ENCODE results near the gene MANF.

The MANF gene

GRCh38 chr3:51388286-51389029 is 3.4 kb downstream of the MANF start:
- no peak for DNase-seq (ENCODE audit: extremely low read depth in 1 of 2, low read depth in 1 of 2)

GRCh38 chr3:51389423-51390183 is 4.5 kb downstream of the MANF start:
- no peak for DNase-seq (ENCODE audit: extremely low read depth in 1 of 2, low read depth in 1 of 2)

DNA sequence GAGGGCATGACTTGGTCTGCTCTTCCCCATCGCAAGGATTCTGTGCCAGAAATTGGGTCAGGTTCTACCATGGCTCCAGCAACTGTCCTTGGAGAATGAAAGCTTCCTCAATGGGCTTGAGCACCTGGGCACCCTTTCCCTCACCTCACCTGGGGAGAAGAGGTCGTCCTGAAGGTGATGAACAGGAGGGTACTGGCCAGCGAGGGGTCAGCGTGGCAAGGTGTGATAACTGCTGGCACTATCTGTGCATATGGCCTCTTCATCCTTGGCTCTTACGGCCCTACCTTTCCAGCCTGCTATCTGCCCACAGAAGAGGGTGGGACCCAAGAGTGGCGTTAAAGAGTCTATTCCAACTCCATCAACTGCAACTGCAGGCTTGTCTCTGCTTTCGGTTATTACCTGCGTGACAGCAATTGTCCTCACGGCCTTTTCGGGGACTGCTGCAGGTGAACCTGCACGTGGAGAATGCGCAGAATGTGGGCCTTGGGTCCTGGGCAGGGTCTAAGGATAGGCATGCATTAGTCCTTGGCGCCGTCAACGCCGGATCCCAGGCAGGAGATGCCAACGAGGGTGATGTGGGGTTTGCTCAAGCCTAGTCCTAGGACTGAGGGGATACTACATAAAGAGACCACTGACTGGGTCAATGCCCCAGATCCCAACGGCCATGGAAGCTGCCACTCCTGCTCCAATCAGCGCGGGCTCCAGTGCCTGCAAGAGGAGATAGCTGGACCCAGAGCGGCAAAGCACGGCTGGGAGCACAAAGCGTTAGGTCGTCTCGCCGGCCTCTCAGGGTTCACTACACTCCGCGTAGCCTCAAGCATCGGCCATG is 5.4 kb downstream of the MANF start:
- DNase-seq (ENCODE audit: extremely low read depth in 1 of 2, low read depth in 1 of 2): no peak

DNA sequence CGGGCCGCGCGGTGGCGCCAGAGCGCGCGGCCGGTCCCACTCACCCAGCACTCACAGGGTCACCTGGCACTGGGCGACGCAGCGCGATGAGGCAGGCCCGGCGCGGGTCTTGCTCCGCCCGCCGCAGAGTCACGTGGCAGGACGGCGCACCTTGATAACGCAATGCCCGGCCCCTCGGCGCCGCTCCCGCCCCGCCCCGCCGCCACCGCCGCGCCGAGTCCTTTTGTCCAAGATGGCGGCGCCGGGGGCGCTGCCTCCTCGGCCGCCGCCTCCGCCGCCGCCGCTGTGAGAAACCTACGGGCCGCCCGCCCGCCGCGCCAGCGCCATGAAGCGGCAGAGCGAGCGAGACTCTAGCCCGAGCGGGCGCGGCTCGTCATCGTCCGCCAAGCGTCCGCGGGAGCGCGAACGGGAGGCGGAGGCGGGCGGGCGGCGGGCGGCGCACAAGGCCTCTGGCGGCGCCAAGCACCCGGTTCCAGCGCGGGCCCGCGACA is 6.0 kb downstream of the MANF start, which contains the start of gene RBM15B:
Gene RBM15B (plus strand): TSS at position 211 of the 491 bp plus-strand sequence. CDS start 115 bp downstream, at position 326.
- peak; percentile 93 to 96 for DNase-seq (ENCODE audit: extremely low read depth in 1 of 2, low read depth in 1 of 2)

DNA sequence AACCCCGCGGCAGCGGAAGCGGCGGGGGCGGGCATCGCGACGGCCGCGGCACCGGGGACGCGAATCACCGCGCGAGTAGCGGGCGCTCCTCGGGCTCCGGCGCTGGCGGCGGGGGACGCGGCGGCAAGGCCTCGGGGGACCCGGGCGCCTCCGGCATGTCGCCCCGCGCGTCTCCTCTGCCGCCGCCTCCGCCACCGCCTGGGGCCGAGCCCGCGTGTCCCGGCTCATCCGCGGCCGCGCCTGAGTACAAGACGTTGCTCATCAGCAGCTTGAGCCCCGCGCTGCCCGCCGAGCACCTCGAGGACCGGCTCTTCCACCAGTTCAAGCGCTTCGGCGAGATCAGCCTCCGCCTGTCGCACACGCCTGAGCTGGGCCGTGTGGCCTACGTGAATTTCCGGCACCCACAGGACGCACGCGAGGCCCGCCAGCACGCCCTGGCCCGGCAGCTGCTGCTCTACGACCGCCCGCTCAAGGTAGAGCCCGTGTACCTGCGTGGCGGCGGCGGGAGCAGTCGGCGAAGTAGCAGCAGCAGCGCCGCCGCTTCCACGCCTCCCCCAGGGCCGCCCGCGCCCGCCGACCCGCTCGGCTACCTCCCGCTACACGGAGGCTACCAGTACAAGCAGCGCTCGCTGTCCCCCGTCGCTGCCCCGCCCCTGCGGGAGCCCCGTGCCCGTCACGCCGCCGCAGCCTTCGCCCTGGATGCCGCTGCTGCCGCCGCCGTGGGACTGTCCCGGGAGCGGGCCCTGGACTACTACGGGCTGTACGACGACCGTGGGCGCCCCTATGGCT is 6.7 kb downstream of the MANF start:
- DNase-seq (ENCODE audit: extremely low read depth in 1 of 2, low read depth in 1 of 2): no peak

GRCh38 chr3:51392355-51393133 is 7.5 kb downstream of the MANF start:
- DNase-seq (ENCODE audit: extremely low read depth in 1 of 2, low read depth in 1 of 2): no peak

DNA sequence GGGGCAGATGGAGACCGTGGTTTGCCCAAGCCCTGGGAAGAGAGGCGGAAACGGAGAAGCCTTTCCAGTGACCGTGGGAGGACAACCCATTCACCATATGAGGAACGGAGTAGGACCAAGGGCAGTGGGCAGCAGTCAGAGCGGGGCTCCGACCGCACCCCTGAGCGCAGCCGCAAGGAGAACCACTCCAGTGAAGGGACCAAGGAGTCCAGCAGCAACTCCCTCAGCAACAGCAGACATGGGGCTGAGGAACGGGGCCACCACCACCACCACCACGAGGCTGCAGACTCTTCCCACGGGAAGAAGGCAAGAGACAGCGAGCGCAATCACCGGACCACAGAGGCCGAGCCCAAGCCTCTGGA is 8.0 kb downstream of the MANF start:
- no peak for DNase-seq (ENCODE audit: extremely low read depth in 1 of 2, low read depth in 1 of 2)

- no peak for DNase-seq (ENCODE audit: extremely low read depth in 1 of 2, low read depth in 1 of 2)
Measured at GRCh38 chr3:51393564-51393963, 8.5 kb downstream of the MANF start.

DNA sequence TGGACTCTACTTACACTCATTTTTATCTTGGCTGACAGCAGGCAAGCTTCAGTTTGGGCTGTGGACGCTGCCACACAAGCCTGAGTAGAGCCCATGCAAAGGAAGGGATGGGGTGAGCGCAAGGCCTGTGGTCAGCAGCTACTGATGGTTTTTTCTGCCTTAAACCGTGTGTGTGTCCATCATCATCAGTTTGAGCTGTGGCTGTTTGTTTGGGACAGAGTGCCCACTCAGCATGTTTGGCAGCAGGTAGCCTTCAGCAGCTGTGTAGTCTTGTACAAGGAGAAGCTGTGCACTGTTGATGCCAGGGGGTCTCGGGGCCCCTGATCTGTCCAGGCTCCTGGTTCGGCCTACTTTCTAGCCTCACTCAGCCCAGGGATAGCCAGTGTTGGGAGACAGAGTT is 9.4 kb downstream of the MANF start:
- DNase-seq (ENCODE audit: extremely low read depth in 1 of 2, low read depth in 1 of 2): no peak

DNA sequence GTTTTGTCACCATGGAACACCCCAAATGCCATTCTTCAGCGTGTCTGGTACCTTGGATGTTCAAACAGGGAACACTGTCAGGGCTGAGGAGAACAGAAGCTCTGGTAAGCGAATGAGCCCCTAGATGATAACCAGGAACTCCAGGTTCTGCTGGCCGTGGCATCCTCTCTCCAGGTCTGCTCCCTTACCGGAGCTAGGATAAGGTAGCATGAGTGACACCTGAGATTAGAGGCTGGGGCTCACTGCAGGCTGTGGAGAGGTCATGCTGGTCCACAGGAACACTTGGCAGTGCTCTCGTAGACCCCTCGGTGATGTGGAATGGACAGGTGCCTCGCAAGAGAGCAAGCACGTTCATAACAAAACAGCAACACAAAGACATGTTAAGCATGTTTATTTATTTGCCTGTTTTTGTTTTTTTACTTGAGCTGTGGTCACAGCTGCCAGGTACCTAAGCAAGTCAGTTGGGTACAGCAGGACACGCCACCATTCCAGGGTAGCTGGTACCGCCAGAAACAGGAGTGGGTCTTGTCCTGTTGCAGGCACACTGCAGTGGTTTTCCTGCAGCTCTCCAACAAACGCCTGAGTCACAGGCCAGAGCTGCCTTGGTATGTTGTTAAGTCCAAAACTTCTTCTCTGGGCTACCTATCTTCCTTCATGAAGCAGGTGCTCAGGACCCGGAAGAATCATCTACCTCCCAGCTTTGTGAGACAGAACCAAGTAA is 10.6 kb downstream of the MANF start:
- no peak for DNase-seq (ENCODE audit: extremely low read depth in 1 of 2, low read depth in 1 of 2)

DNA sequence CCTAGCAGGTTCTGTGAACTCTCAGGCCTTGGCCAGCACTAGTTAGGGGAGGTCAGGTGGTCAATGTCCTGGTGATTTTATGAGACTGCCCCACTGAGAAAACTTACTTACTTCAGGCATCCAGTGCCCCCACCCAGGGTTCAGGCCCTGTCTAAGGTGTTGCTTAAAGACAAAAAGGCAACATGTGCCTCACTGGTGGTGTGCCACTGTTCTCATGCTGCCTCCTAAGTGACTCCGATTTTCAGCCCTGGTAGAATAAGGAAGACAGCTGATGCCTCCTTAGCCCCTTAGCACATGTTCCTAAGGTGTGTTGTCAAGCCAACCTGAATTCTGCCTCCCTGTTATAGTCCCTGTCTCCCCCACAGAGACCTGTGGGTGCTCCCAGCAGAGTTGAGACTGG is 11.3 kb downstream of the MANF start:
- DNase-seq (ENCODE audit: extremely low read depth in 1 of 2, low read depth in 1 of 2): no peak

DNA sequence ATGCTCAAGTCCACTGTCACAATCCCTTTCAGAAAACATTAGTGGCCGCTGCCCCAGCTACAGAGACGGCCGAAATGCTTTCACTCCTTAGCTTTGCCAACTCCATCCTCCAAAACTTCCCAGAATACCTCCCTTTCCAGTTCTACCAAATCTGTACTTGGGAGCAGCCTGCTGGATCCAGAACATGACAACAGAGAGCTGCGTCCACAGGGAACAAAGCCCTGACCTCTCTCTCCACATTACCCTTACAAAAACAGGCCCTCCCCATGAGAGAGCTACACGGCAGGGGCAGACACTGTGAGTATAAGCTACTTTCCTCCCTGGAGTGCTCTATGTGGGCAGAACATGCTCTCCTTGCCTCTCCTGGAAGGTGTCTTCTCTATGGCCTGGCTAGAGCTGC is 12.3 kb downstream of the MANF start:
- no peak for DNase-seq (ENCODE audit: extremely low read depth in 1 of 2, low read depth in 1 of 2)

GRCh38 chr3:51398595-51399310 is 13.7 kb downstream of the MANF start:
- no peak for DNase-seq (ENCODE audit: extremely low read depth in 1 of 2, low read depth in 1 of 2)

DNA sequence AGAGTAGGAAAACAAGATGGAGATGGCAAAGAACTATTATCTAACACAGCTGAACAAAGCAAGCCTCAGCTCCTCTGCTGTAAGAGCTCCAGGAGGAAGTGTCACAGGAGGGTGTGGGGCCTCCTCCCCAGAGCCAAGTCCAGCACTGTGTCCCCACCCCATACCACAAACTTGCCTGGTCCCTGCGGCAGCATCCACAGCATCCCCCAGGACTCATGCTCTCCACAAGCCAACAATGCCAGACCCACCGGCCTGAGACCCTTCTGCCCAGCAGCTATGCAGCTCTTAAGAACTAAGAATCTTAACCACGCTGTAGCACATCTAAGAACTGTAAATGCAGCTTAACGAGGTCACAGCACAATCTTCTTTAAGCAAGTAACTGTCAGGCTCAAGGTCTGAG is 15.1 kb downstream of the MANF start:
- no peak for DNase-seq (ENCODE audit: extremely low read depth in 1 of 2, low read depth in 1 of 2)

DNA sequence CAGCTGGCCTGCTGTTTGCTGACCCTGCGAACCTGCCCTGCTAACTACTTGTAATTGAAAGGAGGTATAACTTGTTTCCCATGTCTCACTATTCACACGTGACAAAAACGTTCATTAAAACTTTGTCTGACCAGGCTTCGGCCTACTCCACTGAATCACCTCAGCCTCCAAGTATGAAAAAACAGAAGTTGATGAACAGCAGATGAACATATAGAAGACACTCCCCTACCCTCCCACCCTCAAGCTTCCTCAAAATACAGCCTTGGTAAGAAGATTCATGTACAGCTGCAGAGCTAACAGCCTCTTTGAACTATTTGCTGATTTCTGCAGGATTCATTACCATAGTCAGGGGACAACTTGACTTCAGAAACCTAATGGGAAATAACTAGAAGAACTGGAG is 16.6 kb downstream of the MANF start:
- no peak for DNase-seq (ENCODE audit: extremely low read depth in 1 of 2, low read depth in 1 of 2)

DNA sequence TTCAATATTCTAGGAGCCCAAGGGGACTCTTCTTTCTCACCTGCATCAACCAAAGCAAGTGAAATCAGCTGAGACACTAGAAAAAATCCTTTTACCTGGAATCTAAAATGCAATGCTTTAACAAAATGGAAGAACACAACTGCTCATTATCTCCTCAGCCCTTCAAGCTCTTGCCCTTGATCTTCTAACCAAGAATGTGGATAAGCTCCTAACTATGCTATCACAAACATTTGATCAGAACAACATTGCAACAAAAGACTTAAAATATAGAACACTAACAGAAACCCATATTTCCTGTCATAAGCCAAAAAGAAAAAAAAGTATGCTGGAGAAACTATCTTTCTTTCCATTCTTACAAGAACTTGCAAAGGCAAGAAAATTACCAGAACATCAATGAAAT is 18.6 kb downstream of the MANF start:
- no peak for DNase-seq (ENCODE audit: extremely low read depth in 1 of 2, low read depth in 1 of 2)

DNA sequence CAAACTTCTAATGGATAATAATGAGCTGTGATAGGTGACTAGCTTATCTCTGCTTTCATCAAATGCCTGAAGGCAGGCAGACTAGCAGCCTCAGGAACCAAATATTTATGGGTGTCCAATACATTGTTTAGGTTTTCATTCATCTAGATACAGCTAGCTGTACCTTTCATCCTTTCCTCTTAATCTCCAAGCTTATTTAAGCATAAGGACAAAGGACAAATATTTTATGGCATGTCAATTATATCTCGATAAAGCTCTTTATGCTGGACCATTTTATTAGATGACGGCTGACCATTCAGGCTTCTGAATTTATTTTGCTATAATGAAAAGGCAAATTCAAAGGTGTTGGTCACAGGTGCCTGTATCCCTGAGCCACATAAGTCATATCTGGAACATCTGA is 22.9 kb downstream of the MANF start:
- no peak for DNase-seq (ENCODE audit: extremely low read depth in 1 of 2, low read depth in 1 of 2)

GRCh38 chr3:51408813-51409212 is 23.7 kb downstream of the MANF start:
- DNase-seq (ENCODE audit: extremely low read depth in 1 of 2, low read depth in 1 of 2): no peak

DNA sequence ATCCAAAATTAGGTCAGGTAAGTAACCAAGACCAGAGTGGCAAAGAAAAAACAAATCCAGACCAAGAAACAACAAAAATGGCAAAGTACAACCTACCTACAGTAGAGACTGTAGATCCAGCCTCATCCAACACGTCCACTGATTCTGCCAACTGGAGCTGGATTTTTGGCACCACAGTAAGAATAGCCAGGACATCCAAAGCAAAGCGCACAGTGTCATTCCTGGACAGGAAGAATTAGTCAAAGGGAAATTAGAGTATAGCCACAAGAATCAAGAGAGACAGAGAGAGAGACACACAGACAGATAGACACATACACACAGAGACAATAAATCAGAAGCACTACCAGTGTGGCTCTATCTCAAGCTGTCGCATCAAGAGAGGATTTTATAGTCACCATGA is 37.1 kb downstream of the MANF start:
- DNase-seq (ENCODE audit: extremely low read depth in 1 of 2, low read depth in 1 of 2): no peak

All from stimulated activated CD8-positive, alpha-beta memory T cell treated with anti-CD3 and anti-CD28 coated beads, Interleukin-7, amount 100 ng/mL, for 48 hours (primary cell).